Mesenchymal stem cell (in vitro differentiated cells and primary cell): ENCODE data around the gene AHNAK2.

ENCODE experiments used
- DNase-seq: peaks from one replicate; pipeline ENCODE4 v3.0.0-alpha.2; 2013
- H2AFZ ChIP-seq: one replicate; pipeline ENCODE4 v1.6.1; 2013; ENCODE audit warnings: low read depth, mild to moderate bottlenecking, control low read depth, inconsistent platforms, low read length, moderate library complexity
- H2AK5ac ChIP-seq: 2 replicates; pipeline ENCODE4 v1.6.1; 2013; ENCODE audit warnings: low read length, moderate library complexity, mild to moderate bottlenecking, inconsistent platforms; ENCODE audit not compliant: severe bottlenecking
- H2BK120ac ChIP-seq: one replicate; pipeline ENCODE4 v1.6.1; 2013; ENCODE audit warnings: low read depth, mild to moderate bottlenecking, inconsistent platforms, low read length, moderate library complexity
- H2BK12ac ChIP-seq, 2 experiments: one replicate each; pipeline ENCODE4 v1.6.1; 2013; ENCODE audit warnings: inconsistent platforms in 2 of 2, low read length in 2 of 2, mild to moderate bottlenecking in 2 of 2, moderate library complexity in 2 of 2, control low read depth in 1 of 2
- H2BK15ac ChIP-seq: one replicate; pipeline ENCODE4 v1.6.1; 2013; ENCODE audit warnings: mild to moderate bottlenecking, low read depth, inconsistent platforms; ENCODE audit not compliant: poor library complexity, severe bottlenecking
- H2BK5ac ChIP-seq: 2 replicates; pipeline ENCODE4 v1.6.1; 2013; ENCODE audit warnings: low read depth, mild to moderate bottlenecking, low read length, control low read depth, inconsistent platforms; ENCODE audit not compliant: poor library complexity, severe bottlenecking
- H3K14ac ChIP-seq, 2 experiments: one replicate each; pipeline ENCODE4 v1.6.1; 2013; ENCODE audit warnings: inconsistent platforms in 2 of 2, low read length in 2 of 2, control low read depth in 1 of 2, mild to moderate bottlenecking in 1 of 2, moderate library complexity in 1 of 2
- H3K18ac ChIP-seq, 2 experiments: one replicate each; pipeline ENCODE4 v1.6.1; 2013; ENCODE audit warnings: inconsistent platforms in 2 of 2, low read length in 2 of 2, control low read depth in 1 of 2, low read depth in 1 of 2, mild to moderate bottlenecking in 1 of 2
- H3K23ac ChIP-seq, 2 experiments: one replicate each; pipeline ENCODE4 v1.6.1; 2013; ENCODE audit warnings: inconsistent platforms in 2 of 2, low read length in 2 of 2, mild to moderate bottlenecking in 2 of 2, moderate library complexity in 2 of 2, control low read depth in 1 of 2
- H3K27ac ChIP-seq: 2 replicates; pipeline ENCODE4 v1.5.1; 2013; ENCODE audit warnings: mild to moderate bottlenecking, moderate library complexity, low read length, control low read depth, inconsistent platforms; ENCODE audit not compliant: poor library complexity, severe bottlenecking
- H3K27me3 ChIP-seq, 2 experiments: 2 replicates each; pipeline versions ENCODE4 v1.6.1 to v1.7.0; 2013; ENCODE audit warnings: low read length in 2 of 2, mild to moderate bottlenecking in 2 of 2, moderate library complexity in 2 of 2, control low read depth in 1 of 2, inconsistent platforms in 1 of 2; ENCODE audit not compliant: control insufficient read depth in 1 of 2, insufficient read depth in 1 of 2
- H3K36me3 ChIP-seq, 2 experiments: 2 replicates each; pipeline versions ENCODE4 v1.6.1 to v1.7.0; 2013; ENCODE audit warnings: low read length in 2 of 2, control low read depth in 1 of 2, inconsistent platforms in 1 of 2, low read depth in 1 of 2, mild to moderate bottlenecking in 1 of 2; ENCODE audit not compliant: insufficient read depth in 2 of 2, control insufficient read depth in 1 of 2
- H3K4ac ChIP-seq, 2 experiments: one replicate each; pipeline ENCODE4 v1.6.1; 2013; ENCODE audit warnings: inconsistent platforms in 2 of 2, low read length in 2 of 2, mild to moderate bottlenecking in 2 of 2, moderate library complexity in 2 of 2, control low read depth in 1 of 2, low read depth in 1 of 2
- H3K4me1 ChIP-seq: 2 replicates; pipeline ENCODE4 v1.6.1; 2013; ENCODE audit warnings: low read depth, low read length, control low read depth; ENCODE audit not compliant: control insufficient read depth, insufficient read depth
- H3K4me2 ChIP-seq: 2 replicates; pipeline ENCODE4 v1.6.1; 2013; ENCODE audit warnings: low read length, mild to moderate bottlenecking, inconsistent platforms; ENCODE audit not compliant: poor library complexity, severe bottlenecking
- H3K4me3 ChIP-seq, 2 experiments: 2 replicates each; pipeline versions ENCODE4 v1.5.1 to v1.7.0; 2013; ENCODE audit warnings: low read length in 2 of 2, mild to moderate bottlenecking in 2 of 2, control low read depth in 1 of 2, low read depth in 1 of 2; ENCODE audit not compliant: insufficient read depth in 1 of 2
- H3K79me1 ChIP-seq: replicated peaks from 2 replicates; pipeline ENCODE4 v1.6.1; 2013; ENCODE audit warnings: mild to moderate bottlenecking, control low read depth, low read length, inconsistent platforms; ENCODE audit not compliant: poor library complexity, severe bottlenecking
- H3K9ac ChIP-seq: 2 replicates; pipeline ENCODE4 v1.7.0; 2013; ENCODE audit warnings: mild to moderate bottlenecking, low read length, moderate library complexity
- H3K9me3 ChIP-seq: 2 replicates; pipeline ENCODE4 v1.7.0; 2013; ENCODE audit warnings: mild to moderate bottlenecking, low read length; ENCODE audit not compliant: control insufficient read depth
- H4K8ac ChIP-seq: one replicate; pipeline ENCODE4 v1.6.1; 2013; ENCODE audit warnings: inconsistent platforms, mild to moderate bottlenecking, low read length, moderate library complexity
- H4K91ac ChIP-seq: one replicate; pipeline ENCODE4 v1.6.1; 2013; ENCODE audit warnings: mild to moderate bottlenecking, low read length, inconsistent platforms
- WGBS: methylation state at CpG from one replicate; pipeline ENCODE4 v1.1.7; 2013; ENCODE audit warnings: mixed read lengths; 5-methylcytosine and 5-hydroxymethylcytosine counted together

The AHNAK2 gene

GRCh38 chr14:105014631-105015030 is 36.5 kb upstream of the AHNAK2 start:
- Histone ChIP-seq H2BK120ac (no peak overlapping the region), H3K4me3 (no peak overlapping the region), H3K27ac (no peak overlapping the region), H3K36me3 (peaks cover 20 to 24% of the 10 kb centered on the region in 2 experiments), H3K23ac (no peak overlapping the region), H2BK5ac (no peak overlapping the region), H3K4ac (peak overlapping the region in 1 of 2 experiments; percentile 51), H4K91ac (no peak overlapping the region), H2AFZ (no peak overlapping the region), H2AK5ac (no peak overlapping the region), H3K4me2 (no peak overlapping the region), H3K4me1 (peaks cover 47% of the 10 kb centered on the region), H3K27me3 (no peaks in the 10 kb centered on the region), H3K18ac (no peak overlapping the region), H3K9me3 (no peaks in the 10 kb centered on the region), H3K9ac (peak overlapping the region; percentile 52), H2BK15ac (peak overlapping the region; percentile 21), H3K79me1 (peaks cover 2% of the 10 kb centered on the region), H4K8ac (peak overlapping the region; percentile 45), H2BK12ac (no peak overlapping the region), H3K14ac (no peak overlapping the region)
- WGBS: 85% methylated on average over 4 of the region's 4 CpGs
- DNase-seq: no peak

GRCh38 chr14:105014032-105014431 is 35.9 kb upstream of the AHNAK2 start:
- Histone ChIP-seq H2BK12ac (peak overlapping the region in 1 of 2 experiments; percentile 18), H3K36me3 (peaks cover 26 to 28% of the 10 kb centered on the region in 2 experiments), H3K4ac (no peak overlapping the region), H3K79me1 (peaks cover 2% of the 10 kb centered on the region), H2AK5ac (no peak overlapping the region), H3K9ac (no peak overlapping the region), H4K91ac (no peak overlapping the region), H3K4me3 (no peak overlapping the region), H3K9me3 (no peaks in the 10 kb centered on the region), H2AFZ (no peak overlapping the region), H4K8ac (peak overlapping the region; percentile 45), H2BK15ac (no peak overlapping the region), H2BK120ac (no peak overlapping the region), H3K14ac (no peak overlapping the region), H3K23ac (no peak overlapping the region), H3K27ac (no peak overlapping the region), H3K4me2 (no peak overlapping the region), H3K4me1 (peaks cover 44% of the 10 kb centered on the region), H3K18ac (peak overlapping the region in 1 of 2 experiments; percentile 26), H3K27me3 (no peaks in the 10 kb centered on the region), H2BK5ac (no peak overlapping the region)
- WGBS: 85% methylated on average over 9 of the region's 9 CpGs
- DNase-seq: no peak

GRCh38 chr14:105013150-105013785 is 35.1 kb upstream of the AHNAK2 start:
- WGBS: 77% methylated on average over 6 of the region's 8 CpGs
- Histone ChIP-seq H3K27ac (no peak overlapping the region), H2AK5ac (no peak overlapping the region), H2BK12ac (no peak overlapping the region), H2BK120ac (no peak overlapping the region), H3K9me3 (no peaks in the 10 kb centered on the region), H3K4me2 (no peak overlapping the region), H3K14ac (no peak overlapping the region), H3K23ac (no peak overlapping the region), H3K4me3 (no peak overlapping the region), H3K9ac (no peak overlapping the region), H2BK5ac (no peak overlapping the region), H3K4me1 (peaks cover 39% of the 10 kb centered on the region), H2BK15ac (no peak overlapping the region), H2AFZ (no peak overlapping the region), H4K8ac (no peak overlapping the region), H3K27me3 (no peaks in the 10 kb centered on the region), H3K4ac (no peak overlapping the region), H3K79me1 (peaks cover 2% of the 10 kb centered on the region), H3K36me3 (peaks cover 29 to 32% of the 10 kb centered on the region in 2 experiments), H4K91ac (no peak overlapping the region), H3K18ac (no peak overlapping the region)
- DNase-seq: no peak

GRCh38 chr14:105012171-105012985 is 34.2 kb upstream of the AHNAK2 start:
- WGBS: 93% methylated on average over 19 of the region's 23 CpGs
- Histone ChIP-seq H3K18ac (peak overlapping the region; percentile 28 to 59), H3K36me3 (peaks cover 34 to 41% of the 10 kb centered on the region in 2 experiments)

More at GRCh38 chr14:105012171-105012985, 34.2 kb upstream of the AHNAK2 start:
- no peak overlapping the region for H2BK5ac ChIP-seq
- H3K27me3 ChIP-seq: no peaks in the 10 kb centered on the region
- no peak overlapping the region for H3K27ac ChIP-seq
- peaks cover 38% of the 10 kb centered on the region for H3K4me1 ChIP-seq
- H3K9me3 ChIP-seq: no peaks in the 10 kb centered on the region
- H4K91ac ChIP-seq: peak overlapping the region; percentile 55
- H2BK15ac ChIP-seq: no peak overlapping the region
- no peak overlapping the region for H3K4me2 ChIP-seq
- H2AFZ ChIP-seq: no peak overlapping the region
- peaks cover 2% of the 10 kb centered on the region for H3K79me1 ChIP-seq
- no peak overlapping the region for H3K9ac ChIP-seq
- H2AK5ac ChIP-seq: no peak overlapping the region
- H3K23ac ChIP-seq: peak overlapping the region in 1 of 2 experiments; percentile 53
- no peak overlapping the region for H2BK12ac ChIP-seq
- H3K4ac ChIP-seq: no peak overlapping the region
- no peak overlapping the region for H2BK120ac ChIP-seq
- no peak overlapping the region for H3K14ac ChIP-seq
- no peak overlapping the region for H3K4me3 ChIP-seq
- DNase-seq: no peak
- H4K8ac ChIP-seq: peak overlapping the region; percentile 31
